Lower leg skin (tissue), 3 donors: Measurements from ENCODE around the gene RGS12.

Experiments
- CTCF ChIP-seq, 3 donors: fragments of 450-650 bp; IDR thresholded peaks; one replicate each; pipeline ENCODE4 v1.5.1; 2016; ENCODE audit warnings: antibody characterized with exemption in 3 of 3, mild to moderate bottlenecking in 3 of 3, moderate library complexity in 2 of 3
- POLR2A ChIP-seq, 2 donors: fragments of 450-650 bp; IDR thresholded peaks; one replicate each; pipeline ENCODE4 v1.6.1; 2016 to 2017; ENCODE audit warnings: antibody characterized with exemption in 2 of 2, mild to moderate bottlenecking in 1 of 2, moderate library complexity in 1 of 2

DNA sequence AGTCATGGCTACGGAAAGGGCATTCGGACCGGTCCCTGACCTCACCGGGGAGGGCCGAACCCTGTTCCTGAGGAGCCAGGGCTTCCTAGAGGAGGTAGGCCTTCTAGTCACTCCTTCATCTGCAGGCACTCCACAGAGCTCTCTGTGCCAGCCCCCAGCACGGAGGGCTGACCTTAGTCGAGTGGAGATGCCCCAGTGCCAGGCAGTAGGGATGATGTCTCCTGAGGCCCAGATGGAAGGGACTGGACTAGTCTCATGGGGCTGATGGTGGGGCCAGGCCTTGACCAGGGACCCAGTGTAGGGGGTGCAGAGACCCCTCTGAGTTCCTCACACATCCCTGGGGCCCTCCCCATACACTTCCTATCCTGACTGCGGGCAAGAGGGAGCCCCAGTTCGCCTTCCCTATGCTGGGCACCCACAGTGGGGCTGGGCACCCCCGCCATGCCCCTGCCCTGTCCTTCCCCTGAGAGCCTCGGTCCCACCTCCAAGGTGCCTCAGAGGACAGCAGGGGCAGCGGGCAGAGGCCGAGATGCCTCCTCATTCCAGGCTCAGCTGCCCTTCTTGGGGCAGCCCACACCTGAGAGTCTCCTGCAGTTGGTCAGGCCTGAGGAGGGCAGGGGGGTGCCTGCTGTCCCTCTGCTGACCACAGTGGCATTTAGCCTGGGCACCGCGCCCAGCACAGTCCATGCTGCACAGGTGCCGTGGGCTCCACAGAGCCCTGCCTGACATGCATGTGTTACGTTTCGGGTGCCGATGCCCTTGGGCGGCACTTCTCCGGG lies 45.2 kb upstream of the RGS12 start:
- TF ChIP-seq POLR2A (IDR thresholded peaks at IDR 0.05) (no peak), CTCF (IDR thresholded peaks at IDR 0.05) (no peak)
